ENCODE results near the gene CISD3. TPM values are rescaled to one million over a fixed set of nuclear protein-coding genes. Genes with fewer than 3 reads are reported as not detected.
A peak's percentile ranks its signal among the peaks of the same experiment; 100 is the strongest.

Gene CISD3
- total RNA-seq, 1 donor from 2014 or later: 5.9 TPM

DNA sequence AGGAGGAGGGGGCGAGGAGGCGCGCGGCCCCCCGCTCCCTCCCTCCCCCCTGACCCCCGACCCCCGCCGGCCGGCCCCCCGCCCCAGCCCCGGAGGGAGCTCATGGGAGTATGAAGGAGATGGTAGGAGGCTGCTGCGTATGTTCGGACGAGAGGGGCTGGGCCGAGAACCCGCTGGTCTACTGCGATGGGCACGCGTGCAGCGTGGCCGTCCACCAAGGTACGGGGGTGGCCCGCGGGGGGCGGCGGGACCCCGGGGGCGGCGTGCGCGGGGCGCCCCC is 24.7 kb upstream of the CISD3 start:
- H3K27ac Mint-ChIP-seq: no peak overlapping the region
- no peaks in the 10 kb centered on the region for H3K9me3 Mint-ChIP-seq (ENCODE audit: low read depth)
- peak overlapping the region; percentile 90 for H3K4me3 Mint-ChIP-seq (ENCODE audit: low read depth)
- peaks cover 31% of the 10 kb centered on the region for H3K4me1 Mint-ChIP-seq (ENCODE audit: low read depth)
- TF ChIP-seq, protein P1, sequence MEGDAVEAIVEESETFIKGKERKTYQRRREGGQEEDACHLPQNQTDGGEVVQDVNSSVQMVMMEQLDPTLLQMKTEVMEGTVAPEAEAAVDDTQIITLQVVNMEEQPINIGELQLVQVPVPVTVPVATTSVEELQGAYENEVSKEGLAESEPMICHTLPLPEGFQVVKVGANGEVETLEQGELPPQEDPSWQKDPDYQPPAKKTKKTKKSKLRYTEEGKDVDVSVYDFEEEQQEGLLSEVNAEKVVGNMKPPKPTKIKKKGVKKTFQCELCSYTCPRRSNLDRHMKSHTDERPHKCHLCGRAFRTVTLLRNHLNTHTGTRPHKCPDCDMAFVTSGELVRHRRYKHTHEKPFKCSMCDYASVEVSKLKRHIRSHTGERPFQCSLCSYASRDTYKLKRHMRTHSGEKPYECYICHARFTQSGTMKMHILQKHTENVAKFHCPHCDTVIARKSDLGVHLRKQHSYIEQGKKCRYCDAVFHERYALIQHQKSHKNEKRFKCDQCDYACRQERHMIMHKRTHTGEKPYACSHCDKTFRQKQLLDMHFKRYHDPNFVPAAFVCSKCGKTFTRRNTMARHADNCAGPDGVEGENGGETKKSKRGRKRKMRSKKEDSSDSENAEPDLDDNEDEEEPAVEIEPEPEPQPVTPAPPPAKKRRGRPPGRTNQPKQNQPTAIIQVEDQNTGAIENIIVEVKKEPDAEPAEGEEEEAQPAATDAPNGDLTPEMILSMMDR (IDR thresholded peaks at IDR 0.05; ENCODE audit: unreplicated experiment): no peak
- DNase-seq (ENCODE audit: low spot score, unreplicated experiment): no peak
- H3K27me3 Mint-ChIP-seq: peaks cover 14% of the 10 kb centered on the region
- peaks cover 9% of the 10 kb centered on the region for H3K36me3 Mint-ChIP-seq (ENCODE audit: insufficient read depth)

DNA sequence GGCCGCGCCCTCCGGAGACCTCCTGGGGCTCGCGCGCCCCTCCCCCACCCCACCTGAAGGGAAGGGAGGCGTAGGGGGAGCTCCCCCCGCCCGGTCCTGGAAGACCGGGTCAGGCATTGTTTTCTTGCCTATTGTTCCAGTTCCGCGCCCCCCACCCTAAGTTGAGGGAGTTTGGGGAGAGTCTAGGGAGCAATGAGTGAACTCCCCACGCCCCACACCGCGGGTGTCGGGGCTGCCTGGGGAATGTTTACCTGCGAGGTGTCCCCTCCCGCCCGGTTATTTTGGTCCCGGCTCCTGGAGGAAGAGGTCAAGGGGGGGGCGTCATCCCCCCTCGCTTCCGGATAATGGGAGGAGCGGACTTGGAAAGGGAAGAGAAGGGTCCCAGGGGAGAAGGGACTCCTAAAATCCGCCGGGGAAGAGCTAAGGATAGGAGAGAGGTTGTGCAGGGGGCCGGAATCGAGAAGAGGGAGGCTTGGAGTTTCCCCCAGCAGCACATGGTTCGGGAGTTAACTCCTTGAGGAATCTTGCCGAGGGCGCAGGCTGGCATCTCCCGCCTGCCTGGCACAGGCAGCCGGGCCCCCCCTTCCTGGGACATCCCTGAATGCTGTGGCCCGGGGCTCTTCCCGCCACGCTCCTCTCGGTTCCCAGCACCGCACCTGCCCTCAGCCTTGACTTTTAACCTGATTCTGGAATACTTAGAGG is 24.2 kb upstream of the CISD3 start:
- DNase-seq (ENCODE audit: low spot score, unreplicated experiment): peak; percentile 28
- H3K9me3 Mint-ChIP-seq (ENCODE audit: low read depth): no peaks in the 10 kb centered on the region
- peaks cover 13% of the 10 kb centered on the region for H3K27me3 Mint-ChIP-seq

DNA sequence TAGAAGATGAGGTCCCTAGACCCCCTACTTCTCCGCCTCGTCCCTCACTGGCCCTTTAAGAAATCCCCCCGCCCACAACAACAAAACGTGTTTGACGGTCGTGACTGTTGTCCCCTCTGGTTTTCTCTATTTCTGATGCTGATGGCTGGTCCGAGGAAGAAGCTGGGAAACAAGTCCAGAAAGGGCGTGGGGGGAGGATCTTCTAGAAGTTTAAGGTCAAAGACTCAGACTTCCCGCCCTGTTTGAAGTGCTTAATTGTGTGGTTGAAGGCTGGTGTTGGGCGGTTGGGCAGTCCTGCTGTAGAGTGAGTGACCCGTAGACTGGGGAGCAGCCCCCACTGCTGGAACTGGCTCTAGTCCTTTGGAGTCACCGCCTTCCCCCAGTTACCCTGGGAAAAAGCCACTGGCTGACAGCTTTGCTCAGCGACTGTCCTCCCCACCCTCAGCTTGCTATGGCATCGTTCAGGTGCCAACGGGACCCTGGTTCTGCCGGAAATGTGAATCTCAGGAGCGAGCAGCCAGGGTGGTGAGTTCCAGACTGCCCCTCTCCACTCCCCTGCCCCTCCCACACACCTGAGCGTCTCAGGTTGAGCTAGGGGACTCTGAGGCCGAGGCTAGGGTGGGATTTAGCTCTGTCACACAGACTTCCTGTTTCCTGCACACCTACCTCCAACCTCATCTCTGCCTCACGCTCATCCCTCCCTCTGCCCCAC is 23.5 kb upstream of the CISD3 start:
- no peak for DNase-seq (ENCODE audit: low spot score, unreplicated experiment)
- H3K27me3 Mint-ChIP-seq: peaks cover 9% of the 10 kb centered on the region

More for the DNA sequence above, 24.2 kb upstream of the CISD3 start:
- Mint-ChIP-seq H3K4me3 (ENCODE audit: low read depth) (peak overlapping the region; percentile 90), H3K4me1 (ENCODE audit: low read depth) (peaks cover 36% of the 10 kb centered on the region), H3K27ac (peak overlapping the region; percentile 92), H3K36me3 (ENCODE audit: insufficient read depth) (peaks cover 9% of the 10 kb centered on the region)
- TF ChIP-seq, protein P1 (IDR thresholded peaks at IDR 0.05; ENCODE audit: unreplicated experiment): no peak

DNA sequence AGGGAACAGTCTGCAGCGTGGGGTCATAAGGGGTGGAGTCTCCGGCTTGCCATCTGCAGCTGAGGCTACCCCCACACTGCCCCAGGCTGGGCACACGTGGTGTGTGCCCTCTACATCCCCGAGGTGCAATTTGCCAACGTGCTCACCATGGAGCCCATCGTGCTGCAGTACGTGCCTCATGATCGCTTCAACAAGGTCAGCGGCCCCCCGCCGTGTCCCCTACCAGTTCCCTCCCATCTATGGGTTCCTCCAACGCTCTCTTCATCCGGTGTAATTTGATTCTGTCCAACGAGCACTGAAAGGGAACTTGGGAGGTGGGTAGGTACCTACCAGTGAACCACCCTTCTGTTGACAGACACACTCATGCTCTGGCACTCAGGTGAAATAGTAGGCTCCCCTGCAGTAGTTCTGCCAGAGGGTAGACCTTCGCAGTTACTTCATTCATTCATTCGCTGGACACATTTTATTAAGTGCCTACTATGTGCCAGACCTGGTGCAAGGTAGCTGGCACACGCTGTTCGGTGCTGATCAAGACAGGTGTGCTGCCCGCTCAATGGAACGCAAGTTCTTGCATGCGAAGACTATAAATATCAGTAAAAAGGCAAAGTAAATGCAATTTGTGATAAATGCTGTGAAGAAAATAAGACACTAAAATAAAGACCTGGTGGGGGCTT is 22.3 kb upstream of the CISD3 start:
- no peak for DNase-seq (ENCODE audit: low spot score, unreplicated experiment)
- Mint-ChIP-seq H3K9me3 (ENCODE audit: low read depth) (no peaks in the 10 kb centered on the region), H3K36me3 (ENCODE audit: insufficient read depth) (peaks cover 13% of the 10 kb centered on the region), H3K27ac (no peak overlapping the region), H3K27me3 (peaks cover 9% of the 10 kb centered on the region), H3K4me3 (ENCODE audit: low read depth) (peak overlapping the region; percentile 90), H3K4me1 (ENCODE audit: low read depth) (peaks cover 37% of the 10 kb centered on the region)
- TF ChIP-seq, protein P1 (IDR thresholded peaks at IDR 0.05; ENCODE audit: unreplicated experiment): no peak

More for the DNA sequence above, 23.5 kb upstream of the CISD3 start:
- no peaks in the 10 kb centered on the region for H3K9me3 Mint-ChIP-seq (ENCODE audit: low read depth)
- peak overlapping the region; percentile 90 for H3K4me3 Mint-ChIP-seq (ENCODE audit: low read depth)
- TF ChIP-seq, protein P1 (IDR thresholded peaks at IDR 0.05; ENCODE audit: unreplicated experiment): no peak
- H3K27ac Mint-ChIP-seq: peak overlapping the region; percentile 57
- H3K4me1 Mint-ChIP-seq (ENCODE audit: low read depth): peaks cover 38% of the 10 kb centered on the region
- H3K36me3 Mint-ChIP-seq (ENCODE audit: insufficient read depth): peaks cover 13% of the 10 kb centered on the region

- Mint-ChIP-seq H3K36me3 (ENCODE audit: insufficient read depth) (peaks cover 16% of the 10 kb centered on the region), H3K4me1 (ENCODE audit: low read depth) (peaks cover 29% of the 10 kb centered on the region), H3K27me3 (no peaks in the 10 kb centered on the region), H3K27ac (no peak overlapping the region), H3K9me3 (ENCODE audit: low read depth) (no peaks in the 10 kb centered on the region), H3K4me3 (ENCODE audit: low read depth) (no peak overlapping the region)
- no peak for DNase-seq (ENCODE audit: low spot score, unreplicated experiment)
- TF ChIP-seq, protein P1 (IDR thresholded peaks at IDR 0.05; ENCODE audit: unreplicated experiment): no peak
These were observed 20.9 kb upstream of the CISD3 start for GRCh38 chr17:38709104-38709820.

Measured in progenitor cell of endocrine pancreas (in vitro differentiated cells).